HL-60 (cell line): ENCODE results near the gene UFD1.

ENCODE experiments used
- GABPA ChIP-seq: IDR thresholded peaks from 2 replicates; pipeline ENCODE4 v1.6.1; 2012; ENCODE audit warnings: low read depth
- POLR2AphosphoS5 ChIP-seq: IDR thresholded peaks from 2 replicates; pipeline ENCODE4 v1.6.1; 2012; ENCODE audit warnings: low read depth
- TF ChIP-seq, protein P1 (sequence below): IDR thresholded peaks from one replicate; pipeline ENCODE4 v1.5.1; 2011; ENCODE audit warnings: low read length, control low read depth, inconsistent platforms; ENCODE audit not compliant: insufficient read depth
- TF ChIP-seq, protein P2 (sequence below): IDR thresholded peaks from 2 replicates; pipeline ENCODE4 v1.6.1; 2012; ENCODE audit warnings: low read depth; ENCODE audit not compliant: insufficient replicate concordance

DNA sequence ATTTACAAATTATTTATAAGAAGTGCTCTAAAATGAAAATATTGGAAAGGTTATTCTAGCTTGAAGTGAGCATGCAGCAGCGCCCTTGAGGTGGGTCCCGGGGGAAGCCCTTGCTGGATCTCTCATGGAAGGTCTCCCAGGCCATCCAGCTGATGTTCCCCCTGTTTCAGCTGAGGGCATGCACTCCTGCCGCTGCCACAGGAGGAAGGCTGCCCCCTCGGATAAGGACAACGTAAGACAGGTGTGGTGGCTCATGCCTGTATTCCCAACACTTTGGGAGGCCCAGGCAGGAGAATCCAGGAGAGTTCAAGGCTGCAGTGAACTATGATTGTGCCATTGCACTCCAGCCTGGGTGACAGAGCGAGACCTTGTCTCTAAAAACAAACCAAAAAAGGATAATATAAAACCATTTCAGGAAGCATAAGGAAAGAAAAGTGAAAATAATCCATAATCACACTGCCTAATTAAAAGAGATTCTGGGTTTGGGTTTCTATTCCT, 15.7 kb upstream of the UFD1 start:
- TF ChIP-seq, protein P1, sequence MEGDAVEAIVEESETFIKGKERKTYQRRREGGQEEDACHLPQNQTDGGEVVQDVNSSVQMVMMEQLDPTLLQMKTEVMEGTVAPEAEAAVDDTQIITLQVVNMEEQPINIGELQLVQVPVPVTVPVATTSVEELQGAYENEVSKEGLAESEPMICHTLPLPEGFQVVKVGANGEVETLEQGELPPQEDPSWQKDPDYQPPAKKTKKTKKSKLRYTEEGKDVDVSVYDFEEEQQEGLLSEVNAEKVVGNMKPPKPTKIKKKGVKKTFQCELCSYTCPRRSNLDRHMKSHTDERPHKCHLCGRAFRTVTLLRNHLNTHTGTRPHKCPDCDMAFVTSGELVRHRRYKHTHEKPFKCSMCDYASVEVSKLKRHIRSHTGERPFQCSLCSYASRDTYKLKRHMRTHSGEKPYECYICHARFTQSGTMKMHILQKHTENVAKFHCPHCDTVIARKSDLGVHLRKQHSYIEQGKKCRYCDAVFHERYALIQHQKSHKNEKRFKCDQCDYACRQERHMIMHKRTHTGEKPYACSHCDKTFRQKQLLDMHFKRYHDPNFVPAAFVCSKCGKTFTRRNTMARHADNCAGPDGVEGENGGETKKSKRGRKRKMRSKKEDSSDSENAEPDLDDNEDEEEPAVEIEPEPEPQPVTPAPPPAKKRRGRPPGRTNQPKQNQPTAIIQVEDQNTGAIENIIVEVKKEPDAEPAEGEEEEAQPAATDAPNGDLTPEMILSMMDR = no peak
- TF ChIP-seq, protein P2, sequence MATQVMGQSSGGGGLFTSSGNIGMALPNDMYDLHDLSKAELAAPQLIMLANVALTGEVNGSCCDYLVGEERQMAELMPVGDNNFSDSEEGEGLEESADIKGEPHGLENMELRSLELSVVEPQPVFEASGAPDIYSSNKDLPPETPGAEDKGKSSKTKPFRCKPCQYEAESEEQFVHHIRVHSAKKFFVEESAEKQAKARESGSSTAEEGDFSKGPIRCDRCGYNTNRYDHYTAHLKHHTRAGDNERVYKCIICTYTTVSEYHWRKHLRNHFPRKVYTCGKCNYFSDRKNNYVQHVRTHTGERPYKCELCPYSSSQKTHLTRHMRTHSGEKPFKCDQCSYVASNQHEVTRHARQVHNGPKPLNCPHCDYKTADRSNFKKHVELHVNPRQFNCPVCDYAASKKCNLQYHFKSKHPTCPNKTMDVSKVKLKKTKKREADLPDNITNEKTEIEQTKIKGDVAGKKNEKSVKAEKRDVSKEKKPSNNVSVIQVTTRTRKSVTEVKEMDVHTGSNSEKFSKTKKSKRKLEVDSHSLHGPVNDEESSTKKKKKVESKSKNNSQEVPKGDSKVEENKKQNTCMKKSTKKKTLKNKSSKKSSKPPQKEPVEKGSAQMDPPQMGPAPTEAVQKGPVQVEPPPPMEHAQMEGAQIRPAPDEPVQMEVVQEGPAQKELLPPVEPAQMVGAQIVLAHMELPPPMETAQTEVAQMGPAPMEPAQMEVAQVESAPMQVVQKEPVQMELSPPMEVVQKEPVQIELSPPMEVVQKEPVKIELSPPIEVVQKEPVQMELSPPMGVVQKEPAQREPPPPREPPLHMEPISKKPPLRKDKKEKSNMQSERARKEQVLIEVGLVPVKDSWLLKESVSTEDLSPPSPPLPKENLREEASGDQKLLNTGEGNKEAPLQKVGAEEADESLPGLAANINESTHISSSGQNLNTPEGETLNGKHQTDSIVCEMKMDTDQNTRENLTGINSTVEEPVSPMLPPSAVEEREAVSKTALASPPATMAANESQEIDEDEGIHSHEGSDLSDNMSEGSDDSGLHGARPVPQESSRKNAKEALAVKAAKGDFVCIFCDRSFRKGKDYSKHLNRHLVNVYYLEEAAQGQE = no peak
- TF ChIP-seq GABPA = no peak
- TF ChIP-seq POLR2AphosphoS5 = no peak
